ENCODE results near the gene AP2M1.

GRCh38 chr3:184140436-184140835, 34.2 kb upstream of the AP2M1 start:
- TF ChIP-seq CTCF (IDR thresholded peaks at IDR 0.05), result no peak
- TF ChIP-seq POLR2A (IDR thresholded peaks at IDR 0.05), result no peak
